Adrenal gland (tissue), 12 donors: ENCODE results near the gene ADK. TPM values are rescaled to one million over a fixed set of nuclear protein-coding genes. Genes with fewer than 3 reads are reported as not detected.

Source experiments
- DNase-seq, 7 donors: peaks; one replicate each; pipeline ENCODE4 v3.0.0-alpha.2; 2019 to 2020
- H3K27ac ChIP-seq, 5 donors: fragments of 200-600 bp; sonication (generic) in 4 of 5; 1 replicate in 3 of 5; 2 replicates in 2 of 5; pipeline versions ENCODE4 v1.5.1 to v1.8.0; 2016 to 2020; ENCODE audit warnings: mild to moderate bottlenecking in 1 of 5
- H3K27me3 ChIP-seq: fragments of 200-600 bp; 2 replicates; pipeline ENCODE4 v1.8.0; 2021
- H3K36me3 ChIP-seq, 2 donors: fragments of 200-600 bp; replicated peaks in 1 of 2; 1 replicate in 1 of 2; 2 replicates in 1 of 2; pipeline versions ENCODE4 v1.5.1 to v1.8.0; 2018 to 2022
- H3K4me1 ChIP-seq, 2 donors: fragments of 200-600 bp; replicated peaks in 1 of 2; 1 replicate in 1 of 2; 2 replicates in 1 of 2; pipeline versions ENCODE4 v1.5.1 to v1.8.0; 2018 to 2021
- H3K4me3 ChIP-seq, 4 donors: fragments of 200-600 bp; sonication (generic) in 3 of 4; one replicate each; pipeline ENCODE4 v1.5.1; 2016 to 2018
- H3K9me3 ChIP-seq, 3 donors: fragments of 200-600 bp; sonication (generic) in 1 of 3; replicated peaks in 1 of 3; 1 replicate in 2 of 3; 2 replicates in 1 of 3; pipeline versions ENCODE4 v1.5.1 to v1.8.0; 2016 to 2021
- CTCF ChIP-seq, 6 experiments: fragments of 450-650 bp in 4 of 6; fragments of 200-600 bp in 2 of 6; sonication (generic) in 1 of 6; IDR thresholded peaks; 1 replicate in 5 of 6; 2 replicates in 1 of 6; pipeline versions ENCODE4 v1.5.1 to v1.8.0; 2016 to 2021; ENCODE audit warnings: antibody characterized with exemption in 6 of 6, mild to moderate bottlenecking in 2 of 6, moderate library complexity in 1 of 6
- POLR2A ChIP-seq, 2 donors: fragments of 450-650 bp; IDR thresholded peaks; one replicate each; pipeline ENCODE4 v1.6.1; 2017; ENCODE audit warnings: antibody characterized with exemption in 2 of 2, mild to moderate bottlenecking in 2 of 2, moderate library complexity in 1 of 2
- WGBS, 4 donors: extraction: QIAGEN DNeasy Blood & Tissue Kit in 2 of 4; methylation state at CpG; one replicate each; pipeline versions ENCODE4 v1.1.5 to v1.1.7; 2013 to 2017; 5-methylcytosine and 5-hydroxymethylcytosine counted together
- intact Hi-C, 2 donors: fragments of 100-400 bp; cut with DNase I; formaldehyde crosslinking; loops; one replicate each; pipeline versions ENCODE4 v1.14.1 to v1.15.0; 2022 to 2023
- polyA plus RNA-seq, 3 donors: library from polyadenylated mRNA; stranded (reverse); fragments of 200-250 nt in 2 of 3; fragments of 350-450 nt in 1 of 3; fragmentation: Illumina TruSeq in 1 of 3; extraction: RNeasy Lipid Tissue Mini Kit (QIAGEN cat#74804) in 1 of 3; gene quantifications; one replicate each; pipeline ENCODE4 v1.2.3, GENCODE V29; 2013 to 2014
- total RNA-seq, 9 donors: library from RNA; depleted of rRNA in 4 of 9; stranded (reverse); fragments of >200 nt in 4 of 9; fragments of 120-200 nt in 1 of 9; fragmentation: NEBNext Ultra II Directional in 1 of 9; extraction: Animal tissue kit (Norgen Biotek cat#: 25700) in 1 of 9; gene quantifications; one replicate each; pipeline versions ENCODE4 v1.1.0 to v1.2.4, GENCODE V29; 2013 to 2023
- donor health status: healthy with polysubstance abuse.
- donor health status: Bipolar disorder and iron deficiency.
- donor health status: DM: yes; HTN: yes; CAD: no.
- donor health status: DM: no; HTN: no; CAD: no.
- donor health status: DM: no; HTN: no; CAD: no.
- donor health status: DM: yes; HTN: yes; CAD: no.

ADK gene
- total and polyA plus RNA-seq, 12 donors, result 8.2 to 45.5 (median 22.2) TPM

- no peak for TF ChIP-seq POLR2A (IDR thresholded peaks at IDR 0.05)
- no peak for TF ChIP-seq CTCF (IDR thresholded peaks at IDR 0.05)
- Histone ChIP-seq H3K4me1 (no peaks in the 10 kb centered on the region), H3K27ac (no peak overlapping the region), H3K27me3 (no peaks in the 10 kb centered on the region), H3K4me3 (no peak overlapping the region), H3K36me3 (no peaks in the 10 kb centered on the region), H3K9me3 (peaks cover 0 to 5% (median 0%) of the 10 kb centered on the region in 3 donors)
- intact Hi-C loops, result no loop called here
- DNase-seq, result no peak
These were observed 469.6 kb downstream of the ADK start for GRCh38 chr10:74620626-74621025.

DNA sequence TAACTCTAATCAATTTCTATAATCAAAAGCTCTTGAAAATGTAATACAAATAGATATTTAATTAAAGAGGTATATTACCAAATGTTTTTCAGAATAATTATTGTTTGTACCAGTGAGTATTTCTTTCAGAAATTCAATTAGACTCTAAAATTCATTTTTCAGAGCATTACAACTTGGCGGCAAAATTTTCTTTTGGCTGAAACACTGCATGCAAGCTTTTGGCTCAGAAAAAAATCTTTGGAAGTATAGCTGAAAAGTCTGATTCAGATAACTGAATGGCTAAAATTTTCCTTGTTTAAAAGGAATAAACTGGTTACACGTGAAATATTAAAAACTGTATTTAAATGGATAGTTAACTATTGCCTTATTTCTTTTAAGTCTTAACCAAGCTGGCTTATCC is 472.8 kb downstream of the ADK start:
- TF ChIP-seq POLR2A (IDR thresholded peaks at IDR 0.05) (no peak), CTCF (IDR thresholded peaks at IDR 0.05) (no peak)
- DNase-seq, result no peak

GRCh38 chr10:74624501-74624900 is 473.5 kb downstream of the ADK start:
- peaks cover 0 to 5% (median 0%) of the 10 kb centered on the region in 3 donors for H3K9me3 ChIP-seq
- WGBS, 4 donors, result 93 to 100% (median 96%) methylated on average over 1 of the region's 1 CpG
- H3K36me3 ChIP-seq, result no peaks in the 10 kb centered on the region
- H3K4me1 ChIP-seq, result no peaks in the 10 kb centered on the region
- no peak overlapping the region for H3K27ac ChIP-seq
- no peak overlapping the region for H3K4me3 ChIP-seq
- H3K27me3 ChIP-seq, result no peaks in the 10 kb centered on the region
- no peak for DNase-seq
- intact Hi-C loops, result no loop called here
- no peak for TF ChIP-seq POLR2A (IDR thresholded peaks at IDR 0.05)
- TF ChIP-seq CTCF (IDR thresholded peaks at IDR 0.05), result no peak

More for the DNA sequence above, 472.8 kb downstream of the ADK start:
- WGBS, 4 donors, result 83 to 92% (median 92%) methylated on average over 2 of the region's 2 CpGs
- no peaks in the 10 kb centered on the region for H3K4me1 ChIP-seq
- H3K27me3 ChIP-seq, result no peaks in the 10 kb centered on the region
- no peaks in the 10 kb centered on the region for H3K36me3 ChIP-seq
- no peak overlapping the region for H3K4me3 ChIP-seq
- intact Hi-C loops, result no loop called here
- H3K27ac ChIP-seq, result no peak overlapping the region
- peaks cover 0 to 5% (median 0%) of the 10 kb centered on the region in 3 donors for H3K9me3 ChIP-seq

- no peaks in the 10 kb centered on the region for H3K36me3 ChIP-seq
- no peaks in the 10 kb centered on the region for H3K4me1 ChIP-seq
- DNase-seq, result no peak
- WGBS, 4 donors, result 59 to 67% (median 63%) methylated on average over 2 of the region's 2 CpGs
- H3K27me3 ChIP-seq, result no peaks in the 10 kb centered on the region
- intact Hi-C loops, result no loop called here
- H3K27ac ChIP-seq, result no peak overlapping the region
- TF ChIP-seq POLR2A (IDR thresholded peaks at IDR 0.05), result no peak
- TF ChIP-seq CTCF (IDR thresholded peaks at IDR 0.05), result no peak
- no peaks in the 10 kb centered on the region for H3K9me3 ChIP-seq
- no peak overlapping the region for H3K4me3 ChIP-seq
These were observed 477.1 kb downstream of the ADK start for GRCh38 chr10:74628136-74628535.
